ENCODE measurements around the gene MAPK12. TPM values are rescaled to one million over a fixed set of nuclear protein-coding genes. Genes with fewer than 3 reads are reported as not detected.

MAPK12 gene
- total and polyA plus RNA-seq, 9 donors, result 0.87 to 35.3 (median 23.3) TPM

GRCh38 chr22:50211147-50211546 lies 50.3 kb downstream of the MAPK12 start:
- Histone ChIP-seq H3K4me1 (ENCODE audit: insufficient read depth) (peaks cover 4% of the 10 kb centered on the region), H3K27me3 (no peaks in the 10 kb centered on the region), H3K27ac (no peak overlapping the region), H3K9me3 (no peaks in the 10 kb centered on the region), H3K36me3 (no peaks in the 10 kb centered on the region), H3K4me3 (no peak overlapping the region)
- TF ChIP-seq CTCF (IDR thresholded peaks at IDR 0.05), result no peak
- TF ChIP-seq EP300 (IDR thresholded peaks at IDR 0.05), result no peak
- TF ChIP-seq POLR2A (IDR thresholded peaks at IDR 0.05), result no peak
- 85 to 88% (median 86%) methylated on average over 14 of the region's 14 CpGs for WGBS, 3 donors
- DNase-seq, result no peak
- intact Hi-C loops (cut with DNase I), result loop anchor here in 2 of 4 donors (2.0 to 5.0 kb wide), 2 partner anchors 280 to 284 kb away; no protein-coding TSS in a partner anchor

GRCh38 chr22:50210378-50211139 lies 50.9 kb downstream of the MAPK12 start:
- H3K4me1 ChIP-seq (ENCODE audit: insufficient read depth), result peaks cover 4% of the 10 kb centered on the region
- no peak for TF ChIP-seq POLR2A (IDR thresholded peaks at IDR 0.05)
- no peak for TF ChIP-seq EP300 (IDR thresholded peaks at IDR 0.05)
- no peak for TF ChIP-seq CTCF (IDR thresholded peaks at IDR 0.05)
- H3K36me3 ChIP-seq, result no peaks in the 10 kb centered on the region
- no peak overlapping the region for H3K4me3 ChIP-seq
- intact Hi-C loops (cut with DNase I), result loop anchor here in 2 of 4 donors (2.0 to 5.0 kb wide), 2 partner anchors 280 to 283 kb away; no protein-coding TSS in a partner anchor
- no peak overlapping the region for H3K27ac ChIP-seq
- H3K9me3 ChIP-seq, result no peaks in the 10 kb centered on the region
- H3K27me3 ChIP-seq, result no peaks in the 10 kb centered on the region
- WGBS, 3 donors, result 85 to 88% (median 85%) methylated on average over 28 to 32 of the region's 32 CpGs
- peak in 1 of 5 donors; percentile 45 for DNase-seq

GRCh38 chr22:50209893-50210292 lies 51.6 kb downstream of the MAPK12 start:
- 55 to 61% (median 57%) methylated on average over 20 of the region's 20 CpGs for WGBS, 3 donors
- intact Hi-C loops (cut with DNase I), result loop anchor here in 3 of 4 donors (2.0 to 10.0 kb wide), 6 partner anchors 57 to 288 kb away; no protein-coding TSS in a partner anchor
- peak; percentile 70 to 86 (median 86) for TF ChIP-seq CTCF (IDR thresholded peaks at IDR 0.05)
- no peak for TF ChIP-seq POLR2A (IDR thresholded peaks at IDR 0.05)
- TF ChIP-seq EP300 (IDR thresholded peaks at IDR 0.05), result no peak
- Histone ChIP-seq H3K27ac (peak overlapping the region in 1 of 2 donors; percentile 4), H3K36me3 (no peaks in the 10 kb centered on the region), H3K9me3 (no peaks in the 10 kb centered on the region), H3K27me3 (no peaks in the 10 kb centered on the region), H3K4me1 (ENCODE audit: insufficient read depth) (peaks cover 4% of the 10 kb centered on the region), H3K4me3 (no peak overlapping the region)
- peak; percentile 64 to 83 (median 78) for DNase-seq

GRCh38 chr22:50208939-50209892 lies 52.3 kb downstream of the MAPK12 start:
- Histone ChIP-seq H3K36me3 (no peaks in the 10 kb centered on the region), H3K27ac (peak overlapping the region in 1 of 2 donors; percentile 4), H3K4me1 (ENCODE audit: insufficient read depth) (peaks cover 4% of the 10 kb centered on the region), H3K27me3 (no peaks in the 10 kb centered on the region), H3K9me3 (no peaks in the 10 kb centered on the region), H3K4me3 (no peak overlapping the region)
- DNase-seq, result peak in 3 of 5 donors; percentile 57 to 76 (median 75)
- no peak for TF ChIP-seq POLR2A (IDR thresholded peaks at IDR 0.05)
- intact Hi-C loops (cut with DNase I), result loop anchor here in 3 of 4 donors (2.0 to 10.0 kb wide), 4 partner anchors 56 to 287 kb away; no protein-coding TSS in a partner anchor
- WGBS, 3 donors, result 33 to 46% (median 42%) methylated on average over 22 to 31 of the region's 31 CpGs
